HepG2 (cell line): ENCODE results near the gene SAYSD1. TPM values are rescaled to one million over a fixed set of nuclear protein-coding genes. Genes with fewer than 3 reads are reported as not detected.

Source experiments
- ATAC-seq: fragments of 200-7000 bp; cut with Tn5 transposase; 3 replicates; pipeline ENCODE4 v1.9.1; 2020; ENCODE audit warnings: mild to moderate bottlenecking, moderate library complexity
- BruUV-seq: library from RNA; stranded (reverse); fragments of 400-500 nt; replicated peaks from 2 replicates; lab custom pipeline; 2021; lab: Mats Ljungman, UMichigan
- CTCF ChIA-PET: fragments of 300-600 bp; formaldehyde crosslinking; extraction: SDS; loops from one replicate; lab custom pipeline; 2021; ENCODE audit warnings: low total read pairs, inconsistent platforms, low intra/inter-chr PET ratio; lab: Yijun Ruan, JAX
- POLR2A ChIA-PET: fragments of 350-600 bp; sonication (Branson Sonifier 250); formaldehyde crosslinking; loops from one replicate; lab custom pipeline; 2020; ENCODE audit warnings: antibody characterized with exemption, inconsistent platforms; lab: Yijun Ruan, JAX
- DNase-seq: peaks from one replicate; pipeline ENCODE4 v3.0.0-alpha.2; 2015; ENCODE audit warnings: low spot score
- FAIRE-seq: peaks from 3 replicates; lab custom pipeline; 2011; peaks lifted over from hg19 to GRCh38; lab: Jason Lieb, UNC
- H2AFZ ChIP-seq: one replicate; pipeline ENCODE4 v1.6.1; 2011; ENCODE audit warnings: low read length, inconsistent platforms
- H3K27ac ChIP-seq: fragments of 300-600 bp; 3 replicates; pipeline ENCODE4 v1.8.0; 2011; ENCODE audit warnings: mixed run types, mild to moderate bottlenecking, mixed read lengths, low read length, inconsistent platforms; ENCODE audit not compliant: insufficient read depth; ENCODE audit errors: extremely low read length
- H3K27me3 ChIP-seq, 2 experiments: fragments of 200-600 bp in 1 of 2; 2 replicates in 1 of 2; 3 replicates in 1 of 2; pipeline versions ENCODE4 v1.6.0 to v1.8.0; 2011; ENCODE audit warnings: low read length in 2 of 2, mild to moderate bottlenecking in 2 of 2, moderate library complexity in 2 of 2, inconsistent platforms in 1 of 2; ENCODE audit not compliant: insufficient read depth in 2 of 2, control insufficient read depth in 1 of 2
- H3K36me3 ChIP-seq, 2 experiments: fragments of 200-600 bp in 1 of 2; replicated peaks in 1 of 2; 2 replicates in 1 of 2; 3 replicates in 1 of 2; pipeline versions ENCODE4 v1.5.1 to v1.8.0; 2011; ENCODE audit warnings: low read length in 2 of 2, inconsistent platforms in 1 of 2; ENCODE audit not compliant: insufficient read depth in 2 of 2, control insufficient read depth in 1 of 2
- H3K4me1 ChIP-seq: 2 replicates; pipeline ENCODE4 v1.5.1; 2012; ENCODE audit warnings: low read length, inconsistent platforms; ENCODE audit not compliant: insufficient read depth
- H3K4me2 ChIP-seq: 2 replicates; pipeline ENCODE4 v1.6.0; 2011; ENCODE audit warnings: low read depth, low read length, inconsistent platforms
- H3K4me3 ChIP-seq, 3 experiments: fragments of 200-600 bp in 1 of 3; sonication (generic), shearing (Covaris generic) in 1 of 3; replicated peaks in 1 of 3; 2 replicates each; pipeline ENCODE4 v1.5.1; 2011 to 2016; ENCODE audit warnings: low read length in 3 of 3, inconsistent platforms in 2 of 3, low read depth in 2 of 3, mild to moderate bottlenecking in 2 of 3, control low read depth in 1 of 3, mixed read lengths in 1 of 3; ENCODE audit not compliant: insufficient read depth in 1 of 3
- H3K79me2 ChIP-seq: one replicate; pipeline ENCODE4 v1.6.1; 2011; ENCODE audit warnings: low read length, inconsistent platforms; ENCODE audit not compliant: insufficient read depth
- H3K9ac ChIP-seq: 2 replicates; pipeline ENCODE4 v1.6.0; 2011; ENCODE audit warnings: mild to moderate bottlenecking, low read depth, low read length, inconsistent platforms; ENCODE audit not compliant: insufficient read depth
- H3K9me3 ChIP-seq: 2 replicates; pipeline ENCODE4 v1.5.1; 2012; ENCODE audit warnings: mild to moderate bottlenecking, low read length
- H4K20me1 ChIP-seq: 2 replicates; pipeline ENCODE4 v1.6.0; 2011; ENCODE audit warnings: inconsistent platforms, mild to moderate bottlenecking, low read length, moderate library complexity; ENCODE audit not compliant: insufficient read depth
- CENPX ChIP-seq: sonication (generic); formaldehyde crosslinking; IDR thresholded peaks from 2 replicates; pipeline ENCODE4 v1.9.0; 2021; ENCODE audit warnings: mild to moderate bottlenecking, missing genetic modification reagents, moderate library complexity
- ELF1 ChIP-seq: sonication (generic); formaldehyde crosslinking; IDR thresholded peaks from 2 replicates; pipeline ENCODE4 v1.4.0; 2020; ENCODE audit warnings: missing genetic modification reagents
- LCORL ChIP-seq, 2 experiments: fragments of 450-650 bp in 1 of 2; sonication (generic) in 1 of 2; formaldehyde crosslinking in 1 of 2; IDR thresholded peaks; 2 replicates each; pipeline versions ENCODE4 v1.5.0 to v1.6.1; 2017 to 2020; ENCODE audit warnings: antibody characterized with exemption in 1 of 2, missing genetic modification reagents in 1 of 2
- MEF2D ChIP-seq: sonication (generic); formaldehyde crosslinking; IDR thresholded peaks from 2 replicates; pipeline ENCODE4 v1.5.1; 2020; ENCODE audit warnings: mild to moderate bottlenecking, missing genetic modification reagents
- SSRP1 ChIP-seq: IDR thresholded peaks from 2 replicates; pipeline ENCODE4 v1.6.1; 2016; ENCODE audit warnings: control low read depth
- ZBTB4 ChIP-seq: sonication (generic); formaldehyde crosslinking; IDR thresholded peaks from 2 replicates; pipeline ENCODE4 v1.4.0; 2020; ENCODE audit warnings: missing genetic modification reagents, mild to moderate bottlenecking, borderline replicate concordance
- ZNF101 ChIP-seq: sonication (generic); formaldehyde crosslinking; IDR thresholded peaks from 2 replicates; pipeline ENCODE4 v1.4.0; 2020; ENCODE audit warnings: mild to moderate bottlenecking, low read depth, missing genetic modification reagents, borderline replicate concordance
- in situ Hi-C: cut with HindIII; loops from 2 replicates; pipeline ENCODE4 v1.10.0; 2017; ENCODE audit warnings: low pct_unique_long_range_greater_than_20kb; ENCODE audit not compliant: extremely low pct_ligation_motif_present
- intact Hi-C: fragments of 100-400 bp; cut with micrococcal nuclease; formaldehyde crosslinking; loops from one replicate; pipeline ENCODE4 v1.10.0; 2022; ENCODE audit not compliant: unreplicated experiment
- polyA plus RNA-seq, 8 experiments: library from polyadenylated mRNA; depleted of rRNA in 3 of 8; stranded (reverse) in 7 of 8; unstranded in 1 of 8; fragments of >200 nt; fragmentation: Illumina TruSeq in 4 of 8; extraction: Trizol in 4 of 8; gene quantifications; 2 replicates each; pipeline versions ENCODE4 v1.2.1 to v1.2.3, GENCODE V29; 2011 to 2016; ENCODE audit warnings: low read depth in 4 of 8, missing spikeins in 1 of 8, mixed read lengths in 1 of 8; ENCODE audit not compliant: insufficient read depth in 1 of 8
- total RNA-seq, 5 experiments: library from RNA; depleted of rRNA; stranded (reverse); fragments of >200 nt; fragmentation: Illumina TruSeq; extraction: Trizol; gene quantifications; 2 replicates each; pipeline ENCODE4 v1.2.3, GENCODE V29; 2016; ENCODE audit warnings: low read depth in 1 of 5
- TF ChIP-seq, protein P1 (sequence below), 2 experiments: fragments of 450-650 bp in 1 of 2; sonication (generic) in 1 of 2; formaldehyde crosslinking in 1 of 2; IDR thresholded peaks; 2 replicates each; pipeline versions ENCODE4 v1.6.1 to v1.8.0; 2016 to 2022; ENCODE audit warnings: antibody characterized with exemption in 1 of 2, mild to moderate bottlenecking in 1 of 2, missing genetic modification reagents in 1 of 2

SAYSD1 gene
- total and polyA plus RNA-seq, 2 of the 13 experiments (the other 11 are each of a cell fraction or from before 2014, with no cell fraction given), result 10.1 to 16.0 TPM

GRCh38 chr6:39095578-39095977 lies 19.4 kb downstream of the SAYSD1 start:
- no peak overlapping the region for H2AFZ ChIP-seq
- BruUV-seq, result no TSS peak
- H3K9ac ChIP-seq, result no peak overlapping the region
- ChIA-PET POLR2A (no interaction called here), CTCF (no interaction called here)
- peaks cover 0 to 6% of the 10 kb centered on the region in 2 experiments; a peak in 1 of 5 replicates for H3K27me3 ChIP-seq
- no peaks in the 10 kb centered on the region for H3K9me3 ChIP-seq
- no peak overlapping the region for H3K27ac ChIP-seq
- H3K4me1 ChIP-seq, result 0 out of 2 replicates have a peak, but pooled peaks cover 8% of the 10 kb centered on the region
- intact Hi-C loops, result no loop called here
- no peak overlapping the region for H3K4me3 ChIP-seq
- ATAC-seq (no peak), DNase-seq (no peak), FAIRE-seq (no peak)
- no peaks in the 10 kb centered on the region for H3K79me2 ChIP-seq
- H3K36me3 ChIP-seq, result no peaks in the 10 kb centered on the region
- in situ Hi-C loops, result no loop called here
- TF ChIP-seq, protein P1, sequence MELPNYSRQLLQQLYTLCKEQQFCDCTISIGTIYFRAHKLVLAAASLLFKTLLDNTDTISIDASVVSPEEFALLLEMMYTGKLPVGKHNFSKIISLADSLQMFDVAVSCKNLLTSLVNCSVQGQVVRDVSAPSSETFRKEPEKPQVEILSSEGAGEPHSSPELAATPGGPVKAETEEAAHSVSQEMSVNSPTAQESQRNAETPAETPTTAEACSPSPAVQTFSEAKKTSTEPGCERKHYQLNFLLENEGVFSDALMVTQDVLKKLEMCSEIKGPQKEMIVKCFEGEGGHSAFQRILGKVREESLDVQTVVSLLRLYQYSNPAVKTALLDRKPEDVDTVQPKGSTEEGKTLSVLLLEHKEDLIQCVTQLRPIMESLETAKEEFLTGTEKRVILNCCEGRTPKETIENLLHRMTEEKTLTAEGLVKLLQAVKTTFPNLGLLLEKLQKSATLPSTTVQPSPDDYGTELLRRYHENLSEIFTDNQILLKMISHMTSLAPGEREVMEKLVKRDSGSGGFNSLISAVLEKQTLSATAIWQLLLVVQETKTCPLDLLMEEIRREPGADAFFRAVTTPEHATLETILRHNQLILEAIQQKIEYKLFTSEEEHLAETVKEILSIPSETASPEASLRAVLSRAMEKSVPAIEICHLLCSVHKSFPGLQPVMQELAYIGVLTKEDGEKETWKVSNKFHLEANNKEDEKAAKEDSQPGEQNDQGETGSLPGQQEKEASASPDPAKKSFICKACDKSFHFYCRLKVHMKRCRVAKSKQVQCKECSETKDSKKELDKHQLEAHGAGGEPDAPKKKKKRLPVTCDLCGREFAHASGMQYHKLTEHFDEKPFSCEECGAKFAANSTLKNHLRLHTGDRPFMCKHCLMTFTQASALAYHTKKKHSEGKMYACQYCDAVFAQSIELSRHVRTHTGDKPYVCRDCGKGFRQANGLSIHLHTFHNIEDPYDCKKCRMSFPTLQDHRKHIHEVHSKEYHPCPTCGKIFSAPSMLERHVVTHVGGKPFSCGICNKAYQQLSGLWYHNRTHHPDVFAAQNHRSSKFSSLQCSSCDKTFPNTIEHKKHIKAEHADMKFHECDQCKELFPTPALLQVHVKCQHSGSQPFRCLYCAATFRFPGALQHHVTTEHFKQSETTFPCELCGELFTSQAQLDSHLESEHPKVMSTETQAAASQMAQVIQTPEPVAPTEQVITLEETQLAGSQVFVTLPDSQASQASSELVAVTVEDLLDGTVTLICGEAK (IDR thresholded peaks at IDR 0.05), result 0 out of 2 replicates have a peak, but pooled peaks have one; percentile 29
- TF ChIP-seq, protein P1 (CRISPR knock-in tag; IDR thresholded peaks at IDR 0.05), result no peak; the same call in 1 of the 2 replicates
- TF ChIP-seq SSRP1 (CRISPR knock-in tag), result no peak
- TF ChIP-seq LCORL (IDR thresholded peaks at IDR 0.05), result no peak
- TF ChIP-seq LCORL (CRISPR knock-in tag; IDR thresholded peaks at IDR 0.05), result no peak
- no peak for TF ChIP-seq CENPX
- TF ChIP-seq MEF2D, result no peak
- no peak for TF ChIP-seq ZBTB4 (CRISPR knock-in tag)
- TF ChIP-seq ZNF101 (CRISPR knock-in tag), result no peak
- TF ChIP-seq ELF1, result no peak
- no peak overlapping the region for H3K4me2 ChIP-seq
- H4K20me1 ChIP-seq, result no peaks in the 10 kb centered on the region
